Neural cell (in vitro differentiated cells): ENCODE data around the gene KLC1. TPM values are rescaled to one million over a fixed set of nuclear protein-coding genes. Genes with fewer than 3 reads are reported as not detected.

Source experiments
- H2AFZ ChIP-seq: fragments of 200-600, 300-800 bp; sonication (generic), shearing (Covaris generic); 2 replicates; pipeline ENCODE4 v1.6.0; 2014; ENCODE audit warnings: low read depth, mild to moderate bottlenecking, antibody characterized with exemption, low read length, moderate library complexity
- H3F3A ChIP-seq: fragments of 200-600 bp; shearing (Covaris generic); 2 replicates; pipeline ENCODE4 v1.6.1; 2016; ENCODE audit warnings: mild to moderate bottlenecking, moderate library complexity, mixed read lengths, antibody characterized with exemption, low read length; ENCODE audit not compliant: insufficient read depth, poor library complexity, severe bottlenecking
- H3K27ac ChIP-seq: fragments of 200-600, 300-800 bp; sonication (generic), shearing (Covaris generic); 2 replicates; pipeline ENCODE4 v1.5.1; 2014; ENCODE audit warnings: mild to moderate bottlenecking, low read length, moderate library complexity
- H3K27me3 ChIP-seq: fragments of 300-800, 200-600 bp; sonication (generic), shearing (Covaris generic); 2 replicates; pipeline ENCODE4 v1.6.0; 2014; ENCODE audit warnings: mild to moderate bottlenecking, low read depth, low read length, moderate library complexity; ENCODE audit not compliant: insufficient read depth
- H3K36me3 ChIP-seq: fragments of 300-800, 200-600 bp; sonication (generic), shearing (Covaris generic); 2 replicates; pipeline ENCODE4 v1.5.1; 2014; ENCODE audit warnings: mild to moderate bottlenecking, antibody characterized with exemption, low read length, moderate library complexity; ENCODE audit not compliant: insufficient read depth
- H3K4me2 ChIP-seq: fragments of 300-800, 200-600 bp; sonication (generic), shearing (Covaris generic); 2 replicates; pipeline ENCODE4 v1.6.0; 2014; ENCODE audit warnings: mild to moderate bottlenecking, low read length
- H3K4me3 ChIP-seq: fragments of 300-800, 200-600 bp; sonication (generic), shearing (Covaris generic); 2 replicates; pipeline ENCODE4 v1.5.1; 2014; ENCODE audit warnings: mild to moderate bottlenecking, low read length, moderate library complexity
- H3K79me2 ChIP-seq: fragments of 200-600 bp; shearing (Covaris generic); replicated peaks from 2 replicates; pipeline ENCODE4 v1.6.0; 2014; ENCODE audit warnings: mild to moderate bottlenecking, low read length, moderate library complexity; ENCODE audit not compliant: insufficient read depth
- H3K9ac ChIP-seq: fragments of 300-800, 200-600 bp; sonication (generic), shearing (Covaris generic); 2 replicates; pipeline ENCODE4 v1.6.1; 2016; ENCODE audit warnings: mild to moderate bottlenecking, low read length, mixed read lengths
- H3K9me2 ChIP-seq: fragments of 200-600 bp; shearing (Covaris generic); 2 replicates; pipeline ENCODE4 v1.6.1; 2016; ENCODE audit warnings: mild to moderate bottlenecking, low read length, mixed read lengths; ENCODE audit not compliant: insufficient read depth
- H3K9me3 ChIP-seq: fragments of 200-600, 300-800 bp; sonication (generic), shearing (Covaris generic); 2 replicates; pipeline ENCODE4 v1.6.1; 2016; ENCODE audit warnings: mild to moderate bottlenecking, mixed run types, low read length, moderate library complexity, mixed read lengths
- H4K20me1 ChIP-seq: fragments of 200-600 bp; shearing (Covaris generic); 2 replicates; pipeline ENCODE4 v1.6.1; 2016; ENCODE audit warnings: mild to moderate bottlenecking, mixed run types; ENCODE audit not compliant: insufficient read depth
- EP300 ChIP-seq: fragments of 450-650 bp; conservative IDR thresholded peaks from 2 replicates; pipeline ENCODE4 v1.6.1; 2014; ENCODE audit warnings: antibody characterized with exemption, mild to moderate bottlenecking, moderate library complexity; ENCODE audit not compliant: poor library complexity, severe bottlenecking
- EZH2 ChIP-seq: fragments of 200-600, 300-800 bp; shearing (Covaris generic), sonication (generic); IDR thresholded peaks from 2 replicates; pipeline ENCODE4 v1.6.1; 2014; ENCODE audit warnings: antibody characterized with exemption, low read length, borderline replicate concordance, mild to moderate bottlenecking; ENCODE audit not compliant: insufficient read depth, poor library complexity, severe bottlenecking
- MXI1 ChIP-seq: fragments of 450-650 bp; conservative IDR thresholded peaks from 2 replicates; pipeline ENCODE4 v1.6.1; 2014; ENCODE audit warnings: antibody characterized with exemption, mild to moderate bottlenecking; ENCODE audit not compliant: poor library complexity, severe bottlenecking
- POLR2AphosphoS5 ChIP-seq: IDR thresholded peaks from 2 replicates; pipeline ENCODE4 v1.6.1; 2012
- RAD21 ChIP-seq: fragments of 450-650 bp; conservative IDR thresholded peaks from 2 replicates; pipeline ENCODE4 v1.6.1; 2014; ENCODE audit warnings: antibody characterized with exemption, mild to moderate bottlenecking, moderate library complexity
- SMC3 ChIP-seq: fragments of 450-650 bp; conservative IDR thresholded peaks from 2 replicates; pipeline ENCODE4 v1.6.1; 2014; ENCODE audit warnings: antibody characterized with exemption, mild to moderate bottlenecking, moderate library complexity; ENCODE audit not compliant: poor library complexity
- TAF1 ChIP-seq: IDR thresholded peaks from 2 replicates; pipeline ENCODE4 v1.6.1; 2012; ENCODE audit warnings: low read depth
- polyA plus RNA-seq: library from polyadenylated mRNA; depleted of rRNA; stranded (reverse); fragments of >200 nt; gene quantifications from 2 replicates; pipeline ENCODE4 v1.2.3, GENCODE V29; 2014
- TF ChIP-seq, protein P1 (sequence below): IDR thresholded peaks from 2 replicates; pipeline ENCODE4 v1.6.1; 2012; ENCODE audit warnings: borderline replicate concordance
- TF ChIP-seq, protein P2 (sequence below): fragments of 450-650 bp; IDR thresholded peaks from 2 replicates; pipeline ENCODE4 v1.5.1; 2014; ENCODE audit warnings: antibody characterized with exemption, mild to moderate bottlenecking, moderate library complexity; ENCODE audit not compliant: poor library complexity, severe bottlenecking

KLC1 gene
- polyA plus RNA-seq, 1 donor from 2014 or later = 1,272 TPM

DNA sequence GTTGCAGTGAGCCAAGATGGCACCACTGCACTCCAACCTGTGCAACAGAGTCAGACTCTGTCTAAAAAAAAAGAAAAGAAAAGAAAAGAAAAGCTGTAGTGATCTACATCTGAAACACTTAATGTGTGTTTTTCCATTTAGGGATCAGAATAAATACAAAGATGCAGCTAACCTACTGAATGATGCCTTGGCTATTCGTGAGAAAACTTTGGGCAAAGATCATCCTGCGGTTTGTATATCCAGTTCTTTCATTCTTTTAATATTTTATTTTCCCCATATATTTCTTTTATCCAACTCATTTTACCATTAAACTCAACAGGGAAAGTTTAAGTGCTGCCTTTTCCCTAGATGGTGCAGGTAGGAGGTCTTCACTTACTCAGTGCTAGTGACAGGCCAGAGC is 40.4 kb downstream of the KLC1 start:
- Histone ChIP-seq H3K36me3 (peaks cover 5% of the 10 kb centered on the region), H4K20me1 (no peaks in the 10 kb centered on the region), H3K9ac (no peak overlapping the region), H3K79me2 (peaks cover 13% of the 10 kb centered on the region), H3K9me3 (no peaks in the 10 kb centered on the region), H2AFZ (no peak overlapping the region), H3K27ac (no peak overlapping the region), H3K27me3 (no peaks in the 10 kb centered on the region), H3K9me2 (no peaks in the 10 kb centered on the region), H3K4me2 (no peak overlapping the region), H3K4me3 (no peak overlapping the region), H3F3A (no peaks in the 10 kb centered on the region)
- TF ChIP-seq POLR2AphosphoS5 = no peak
- TF ChIP-seq, protein P1, sequence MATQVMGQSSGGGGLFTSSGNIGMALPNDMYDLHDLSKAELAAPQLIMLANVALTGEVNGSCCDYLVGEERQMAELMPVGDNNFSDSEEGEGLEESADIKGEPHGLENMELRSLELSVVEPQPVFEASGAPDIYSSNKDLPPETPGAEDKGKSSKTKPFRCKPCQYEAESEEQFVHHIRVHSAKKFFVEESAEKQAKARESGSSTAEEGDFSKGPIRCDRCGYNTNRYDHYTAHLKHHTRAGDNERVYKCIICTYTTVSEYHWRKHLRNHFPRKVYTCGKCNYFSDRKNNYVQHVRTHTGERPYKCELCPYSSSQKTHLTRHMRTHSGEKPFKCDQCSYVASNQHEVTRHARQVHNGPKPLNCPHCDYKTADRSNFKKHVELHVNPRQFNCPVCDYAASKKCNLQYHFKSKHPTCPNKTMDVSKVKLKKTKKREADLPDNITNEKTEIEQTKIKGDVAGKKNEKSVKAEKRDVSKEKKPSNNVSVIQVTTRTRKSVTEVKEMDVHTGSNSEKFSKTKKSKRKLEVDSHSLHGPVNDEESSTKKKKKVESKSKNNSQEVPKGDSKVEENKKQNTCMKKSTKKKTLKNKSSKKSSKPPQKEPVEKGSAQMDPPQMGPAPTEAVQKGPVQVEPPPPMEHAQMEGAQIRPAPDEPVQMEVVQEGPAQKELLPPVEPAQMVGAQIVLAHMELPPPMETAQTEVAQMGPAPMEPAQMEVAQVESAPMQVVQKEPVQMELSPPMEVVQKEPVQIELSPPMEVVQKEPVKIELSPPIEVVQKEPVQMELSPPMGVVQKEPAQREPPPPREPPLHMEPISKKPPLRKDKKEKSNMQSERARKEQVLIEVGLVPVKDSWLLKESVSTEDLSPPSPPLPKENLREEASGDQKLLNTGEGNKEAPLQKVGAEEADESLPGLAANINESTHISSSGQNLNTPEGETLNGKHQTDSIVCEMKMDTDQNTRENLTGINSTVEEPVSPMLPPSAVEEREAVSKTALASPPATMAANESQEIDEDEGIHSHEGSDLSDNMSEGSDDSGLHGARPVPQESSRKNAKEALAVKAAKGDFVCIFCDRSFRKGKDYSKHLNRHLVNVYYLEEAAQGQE = no peak
- no peak for TF ChIP-seq MXI1
- no peak for TF ChIP-seq EP300

DNA sequence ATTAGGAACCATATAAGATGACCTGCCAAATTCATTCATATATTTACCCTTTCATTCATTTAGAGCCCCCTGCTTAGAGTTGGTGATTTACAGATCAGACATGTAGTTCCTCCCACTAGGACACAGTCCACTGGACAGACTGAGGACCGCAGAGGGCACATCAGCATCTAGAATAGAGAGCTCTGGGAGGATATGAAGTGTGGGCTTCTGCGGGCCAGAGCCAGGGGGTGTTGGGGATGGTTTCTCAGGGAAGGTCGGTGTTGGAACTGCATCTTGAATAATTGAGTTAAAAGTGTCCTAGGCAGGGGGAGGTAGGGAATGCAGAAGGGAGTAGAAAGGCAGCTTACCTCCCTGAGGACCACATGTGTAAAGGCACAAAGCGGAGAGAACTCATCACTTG is 42.9 kb downstream of the KLC1 start:
- H3K4me3 ChIP-seq = no peak overlapping the region

DNA sequence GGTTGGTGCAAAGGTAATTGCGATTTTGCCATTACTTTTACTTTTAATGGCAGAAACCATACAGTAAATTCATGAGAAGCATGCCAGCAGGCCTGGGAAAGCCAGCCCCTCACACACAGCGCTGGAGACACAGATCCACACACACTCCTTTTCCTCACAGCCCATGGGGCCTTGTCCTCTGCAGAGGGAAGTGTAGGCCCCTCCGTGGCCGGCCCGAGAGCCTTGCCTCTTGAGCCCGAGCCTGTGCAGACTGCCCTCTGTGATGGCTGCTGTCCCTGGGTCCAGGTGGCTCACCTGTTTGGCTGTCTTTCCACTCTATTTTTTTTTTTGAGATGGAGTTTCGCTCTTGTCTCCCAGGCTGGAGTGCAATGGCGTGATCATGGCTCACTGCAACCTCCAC is 46.9 kb downstream of the KLC1 start:
- Histone ChIP-seq H3K9me3 (no peaks in the 10 kb centered on the region), H3F3A (no peaks in the 10 kb centered on the region), H3K4me2 (no peak overlapping the region), H3K4me3 (no peak overlapping the region), H3K27me3 (no peaks in the 10 kb centered on the region), H3K79me2 (no peaks in the 10 kb centered on the region), H3K36me3 (peaks cover 7% of the 10 kb centered on the region), H4K20me1 (no peaks in the 10 kb centered on the region), H3K9ac (no peak overlapping the region), H2AFZ (no peak overlapping the region), H3K9me2 (no peaks in the 10 kb centered on the region), H3K27ac (no peak overlapping the region)
- no peak for TF ChIP-seq MXI1
- no peak for TF ChIP-seq TAF1
- TF ChIP-seq RAD21 = no peak
- TF ChIP-seq, protein P1 = no peak
- no peak for TF ChIP-seq EP300
- TF ChIP-seq SMC3 = no peak
- TF ChIP-seq, protein P2, sequence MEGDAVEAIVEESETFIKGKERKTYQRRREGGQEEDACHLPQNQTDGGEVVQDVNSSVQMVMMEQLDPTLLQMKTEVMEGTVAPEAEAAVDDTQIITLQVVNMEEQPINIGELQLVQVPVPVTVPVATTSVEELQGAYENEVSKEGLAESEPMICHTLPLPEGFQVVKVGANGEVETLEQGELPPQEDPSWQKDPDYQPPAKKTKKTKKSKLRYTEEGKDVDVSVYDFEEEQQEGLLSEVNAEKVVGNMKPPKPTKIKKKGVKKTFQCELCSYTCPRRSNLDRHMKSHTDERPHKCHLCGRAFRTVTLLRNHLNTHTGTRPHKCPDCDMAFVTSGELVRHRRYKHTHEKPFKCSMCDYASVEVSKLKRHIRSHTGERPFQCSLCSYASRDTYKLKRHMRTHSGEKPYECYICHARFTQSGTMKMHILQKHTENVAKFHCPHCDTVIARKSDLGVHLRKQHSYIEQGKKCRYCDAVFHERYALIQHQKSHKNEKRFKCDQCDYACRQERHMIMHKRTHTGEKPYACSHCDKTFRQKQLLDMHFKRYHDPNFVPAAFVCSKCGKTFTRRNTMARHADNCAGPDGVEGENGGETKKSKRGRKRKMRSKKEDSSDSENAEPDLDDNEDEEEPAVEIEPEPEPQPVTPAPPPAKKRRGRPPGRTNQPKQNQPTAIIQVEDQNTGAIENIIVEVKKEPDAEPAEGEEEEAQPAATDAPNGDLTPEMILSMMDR = no peak
- TF ChIP-seq EZH2 = no peak
- no peak for TF ChIP-seq POLR2AphosphoS5

More for the DNA sequence above, 42.9 kb downstream of the KLC1 start:
- H2AFZ ChIP-seq = no peak overlapping the region
- no peak overlapping the region for H3K27ac ChIP-seq
- no peak overlapping the region for H3K4me2 ChIP-seq
- H3K27me3 ChIP-seq = no peaks in the 10 kb centered on the region
- H3K9me3 ChIP-seq = no peaks in the 10 kb centered on the region
- no peaks in the 10 kb centered on the region for H3K9me2 ChIP-seq
- peaks cover 6% of the 10 kb centered on the region for H3K36me3 ChIP-seq
- H3K9ac ChIP-seq = no peak overlapping the region
- TF ChIP-seq RAD21 (no peak), TAF1 (no peak), EZH2 (no peak), EP300 (no peak)
- TF ChIP-seq, protein P2 = no peak
- H4K20me1 ChIP-seq = no peaks in the 10 kb centered on the region
- peaks cover 9% of the 10 kb centered on the region for H3K79me2 ChIP-seq
- no peaks in the 10 kb centered on the region for H3F3A ChIP-seq
